GM12878 (cell line): ENCODE results near the gene PTPRM. TPM values are rescaled to one million over a fixed set of nuclear protein-coding genes. Genes with fewer than 3 reads are reported as not detected.

Experiments used
- ATAC-seq: fragments of 200-7000 bp; cut with Tn5 transposase; 3 replicates; pipeline ENCODE4 v1.9.1; 2020; ENCODE audit warnings: mild to moderate bottlenecking, moderate library complexity
- BruUV-seq: library from RNA; stranded (reverse); fragments of 400-500 nt; replicated peaks from 2 replicates; lab custom pipeline; 2021; lab: Mats Ljungman, UMichigan
- CTCF ChIA-PET: fragments of 300-600 bp; sonication (Branson Sonifier 250); formaldehyde crosslinking; extraction: SDS; loops from one replicate; lab custom pipeline; 2021; ENCODE audit warnings: inconsistent platforms; lab: Yijun Ruan, JAX
- POLR2A ChIA-PET: fragments of 350-600 bp; formaldehyde crosslinking; extraction: SDS; loops from one replicate; lab custom pipeline; 2021; ENCODE audit warnings: inconsistent platforms; lab: Charles Lee
- RAD21 ChIA-PET: fragments of 300-600 bp; sonication (Branson Sonifier 250); formaldehyde crosslinking; loops from one replicate; lab custom pipeline; 2023; ENCODE audit warnings: antibody characterized with exemption; ENCODE audit not compliant: unreplicated experiment; lab: Charles Lee
- SMC1A ChIA-PET: fragments of 300-600 bp; sonication (Branson Sonifier 250); formaldehyde crosslinking; loops from one replicate; lab custom pipeline; 2023; ENCODE audit not compliant: unreplicated experiment, uncharacterized antibody; lab: Charles Lee
- DNase-seq: peaks from one replicate; pipeline ENCODE4 v3.0.0-alpha.2; 2011; ENCODE audit warnings: low read depth, low spot score
- FAIRE-seq: peaks from 3 replicates; lab custom pipeline; 2011; peaks lifted over from hg19 to GRCh38; lab: Jason Lieb, UNC
- H2AFZ ChIP-seq: 2 replicates; pipeline ENCODE4 v1.6.0; 2011; ENCODE audit warnings: low read depth, low read length, control low read depth; ENCODE audit not compliant: control insufficient read depth
- H3K27ac ChIP-seq: 2 replicates; pipeline ENCODE4 v1.5.1; 2011; ENCODE audit warnings: control low read depth; ENCODE audit not compliant: control insufficient read depth, insufficient read depth
- H3K27me3 ChIP-seq, 2 experiments: replicated peaks in 1 of 2; 2 replicates each; pipeline versions ENCODE4 v1.6.0 to v1.6.1; 2011; ENCODE audit warnings: low read length in 1 of 2; ENCODE audit not compliant: control insufficient read depth in 2 of 2, insufficient read depth in 2 of 2
- H3K36me3 ChIP-seq, 2 experiments: 2 replicates each; pipeline ENCODE4 v1.5.1; 2011; ENCODE audit warnings: low read length in 1 of 2; ENCODE audit not compliant: control insufficient read depth in 2 of 2, insufficient read depth in 2 of 2
- H3K4me1 ChIP-seq: 2 replicates; pipeline ENCODE4 v1.6.1; 2011; ENCODE audit warnings: mild to moderate bottlenecking, low read length, moderate library complexity, mixed read lengths; ENCODE audit not compliant: control insufficient read depth, insufficient read depth
- H3K4me2 ChIP-seq: 2 replicates; pipeline ENCODE4 v1.6.0; 2011; ENCODE audit warnings: control low read depth; ENCODE audit not compliant: control insufficient read depth, insufficient read depth
- H3K4me3 ChIP-seq: fragments of 200-600 bp; sonication (generic); 2 replicates; pipeline ENCODE4 v1.5.1; 2016
- H3K79me2 ChIP-seq: 2 replicates; pipeline ENCODE4 v1.6.0; 2011; ENCODE audit warnings: low read length; ENCODE audit not compliant: control insufficient read depth, insufficient read depth
- H3K9ac ChIP-seq: 2 replicates; pipeline ENCODE4 v1.8.0; 2011; ENCODE audit warnings: low read length, control low read depth, mixed read lengths; ENCODE audit not compliant: control insufficient read depth, insufficient read depth
- H3K9me3 ChIP-seq: replicated peaks from 3 replicates; pipeline ENCODE4 v1.5.1; 2011; ENCODE audit warnings: mild to moderate bottlenecking, low read length; ENCODE audit not compliant: control insufficient read depth, insufficient read depth
- H4K20me1 ChIP-seq: 2 replicates; pipeline ENCODE4 v1.6.0; 2011; ENCODE audit not compliant: control insufficient read depth, insufficient read depth
- BACH1 ChIP-seq: fragments of 450-650 bp; IDR thresholded peaks from 2 replicates; pipeline ENCODE4 v1.6.1; 2017; ENCODE audit warnings: mild to moderate bottlenecking, borderline replicate concordance
- EZH2 ChIP-seq: IDR thresholded peaks from 2 replicates; pipeline ENCODE4 v1.6.1; 2012; ENCODE audit warnings: low read depth, mild to moderate bottlenecking, control low read depth, inconsistent platforms, low read length, borderline replicate concordance; ENCODE audit not compliant: control insufficient read depth
- IKZF2 ChIP-seq, 2 experiments: fragments of 450-650 bp; IDR thresholded peaks; 2 replicates each; pipeline ENCODE4 v1.6.1; 2017; ENCODE audit warnings: mild to moderate bottlenecking in 2 of 2, moderate library complexity in 2 of 2
- MLLT1 ChIP-seq: fragments of 450-650 bp; IDR thresholded peaks from 2 replicates; pipeline ENCODE4 v1.6.1; 2016; ENCODE audit warnings: mild to moderate bottlenecking
- NFIC ChIP-seq: IDR thresholded peaks from 2 replicates; pipeline ENCODE4 v1.6.1; 2012; ENCODE audit warnings: low read depth, mild to moderate bottlenecking, inconsistent platforms, low read length, moderate library complexity
- REST ChIP-seq: IDR thresholded peaks from 2 replicates; pipeline ENCODE4 v1.6.1; 2012; ENCODE audit warnings: mild to moderate bottlenecking, low read depth, low read length
- RUNX3 ChIP-seq: IDR thresholded peaks from 2 replicates; pipeline ENCODE4 v1.6.1; 2012; ENCODE audit warnings: low read length, inconsistent platforms
- SREBF2 ChIP-seq: IDR thresholded peaks from 2 replicates; pipeline ENCODE4 v1.6.1; 2012; ENCODE audit warnings: mild to moderate bottlenecking, low read length
- YBX1 ChIP-seq: fragments of 450-650 bp; IDR thresholded peaks from 2 replicates; pipeline ENCODE4 v1.6.1; 2016; ENCODE audit warnings: antibody characterized with exemption
- WGBS: methylation state at CpG from one replicate; pipeline ENCODE4 v1.1.6; 2016; ENCODE audit warnings: low lambda C conversion rate; ENCODE audit not compliant: insufficient replicate concordance, insufficient coverage; ENCODE audit errors: missing lambda C conversion rate; 5-methylcytosine and 5-hydroxymethylcytosine counted together
- in situ Hi-C: fragments of 300-500 bp; cut with MboI; formaldehyde crosslinking; loops from 9 replicates; pipeline ENCODE4 v1.14.3; 2018; ENCODE audit warnings: mixed read lengths
- intact Hi-C: fragments of 100-400 bp; cut with micrococcal nuclease; formaldehyde crosslinking; loops from one replicate; pipeline ENCODE4 v1.14.2; 2022; ENCODE audit not compliant: unreplicated experiment
- polyA plus RNA-seq, 11 experiments: library from polyadenylated mRNA; depleted of rRNA in 4 of 11; unstranded in 6 of 11; stranded (reverse) in 5 of 11; fragments of >200 nt; fragmentation: Nextera tagmentation in 4 of 11; fragmentation: Illumina TruSeq in 1 of 11; extraction: Ambion mirVana in 4 of 11; extraction: Trizol in 1 of 11; gene quantifications; 1 replicate in 1 of 11; 2 replicates in 10 of 11; pipeline versions ENCODE4 v1.2.1 to v1.2.3, GENCODE V29; 2011 to 2016; ENCODE audit warnings: inconsistent platforms in 2 of 11, missing spikeins in 2 of 11, low read depth in 1 of 11
- total RNA-seq, 4 experiments: library from RNA; depleted of rRNA in 3 of 4; stranded (reverse); fragments of >200 nt in 3 of 4; fragmentation: Illumina TruSeq in 1 of 4; extraction: Trizol in 1 of 4; gene quantifications; 2 replicates each; pipeline versions ENCODE4 v1.2.1 to v1.2.3, GENCODE V29; 2013 to 2021
- TF ChIP-seq, protein P1 (sequence below): fragments of 450-650 bp; IDR thresholded peaks from 2 replicates; pipeline ENCODE4 v1.6.1; 2016; ENCODE audit warnings: mild to moderate bottlenecking
- TF ChIP-seq, protein P2 (sequence below): fragments of 450-650 bp; formaldehyde crosslinking; IDR thresholded peaks from 2 replicates; pipeline ENCODE4 v1.5.0; 2022; ENCODE audit warnings: mild to moderate bottlenecking, missing genetic modification characterization

Gene PTPRM
- total and polyA plus RNA-seq, 10 of the 15 experiments (the other 5 are each of a cell fraction or from before 2014, with no cell fraction given), result 0.07 to 22.6 (median 0.60) TPM

DNA sequence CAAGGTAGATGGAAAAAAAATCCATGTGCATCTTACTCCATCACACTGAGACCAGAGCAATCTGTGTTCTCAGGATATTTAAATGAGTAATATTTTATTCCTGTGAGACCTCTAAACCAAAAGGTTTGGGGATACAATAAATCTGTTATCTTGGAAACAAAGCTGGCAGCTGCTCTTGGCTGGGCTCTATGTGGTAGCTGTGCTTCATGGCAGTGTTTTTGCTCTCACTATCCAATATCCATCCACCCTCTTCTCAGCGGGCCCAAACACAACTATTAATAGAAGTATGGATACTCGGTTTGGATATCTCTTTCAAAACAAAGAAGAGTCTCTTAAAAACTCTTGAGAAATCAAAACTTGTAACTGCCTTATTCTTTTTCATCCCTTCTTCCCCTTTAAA is 797.3 kb downstream of the PTPRM start (continued):
- TF ChIP-seq REST (no peak), IKZF2 (IDR thresholded peaks at IDR 0.05) (no peak), NFIC (no peak)
- TF ChIP-seq, all 136 proteins: peak for 0

GRCh38 chr18:8365006-8365405 is 797.9 kb downstream of the PTPRM start:
- CTCF ChIA-PET, result interaction anchor here (0.5 to 1.1 kb wide), 2 partner anchors 17 to 24 kb away, joined by 3 read pairs; no protein-coding TSS in a partner anchor
- FAIRE-seq (no peak), ATAC-seq (no peak), DNase-seq (no peak)
- Histone ChIP-seq H3K4me3 (no peak overlapping the region), H3K79me2 (no peaks in the 10 kb centered on the region), H3K36me3 (no peaks in the 10 kb centered on the region), H3K4me1 (no peaks in the 10 kb centered on the region), H3K27me3 (peaks cover 0 to 4% of the 10 kb centered on the region in 2 experiments), H3K9ac (no peak overlapping the region), H2AFZ (no peak overlapping the region), H4K20me1 (no peaks in the 10 kb centered on the region), H3K4me2 (no peak overlapping the region), H3K9me3 (no peaks in the 10 kb centered on the region), H3K27ac (no peak overlapping the region)
- SMC1A ChIA-PET, result no interaction called here
- RAD21 ChIA-PET, result no interaction called here
- in situ Hi-C loops (no loop called here), intact Hi-C loops (no loop called here)
- POLR2A ChIA-PET, result interaction anchor here (0.5 kb wide), 1 partner anchor 73 kb away, joined by 3 read pairs; no protein-coding TSS in a partner anchor
- no TSS peak for BruUV-seq
- 13% methylated on average over 5 of the region's 5 CpGs for WGBS
- TF ChIP-seq YBX1, result no peak
- no peak for TF ChIP-seq SREBF2
- no peak for TF ChIP-seq NFIC
- no peak for TF ChIP-seq RUNX3
- TF ChIP-seq EZH2, result no peak
- no peak for TF ChIP-seq MLLT1
- TF ChIP-seq, protein P1, sequence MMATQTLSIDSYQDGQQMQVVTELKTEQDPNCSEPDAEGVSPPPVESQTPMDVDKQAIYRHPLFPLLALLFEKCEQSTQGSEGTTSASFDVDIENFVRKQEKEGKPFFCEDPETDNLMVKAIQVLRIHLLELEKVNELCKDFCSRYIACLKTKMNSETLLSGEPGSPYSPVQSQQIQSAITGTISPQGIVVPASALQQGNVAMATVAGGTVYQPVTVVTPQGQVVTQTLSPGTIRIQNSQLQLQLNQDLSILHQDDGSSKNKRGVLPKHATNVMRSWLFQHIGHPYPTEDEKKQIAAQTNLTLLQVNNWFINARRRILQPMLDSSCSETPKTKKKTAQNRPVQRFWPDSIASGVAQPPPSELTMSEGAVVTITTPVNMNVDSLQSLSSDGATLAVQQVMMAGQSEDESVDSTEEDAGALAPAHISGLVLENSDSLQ, result no peak
- no peak for TF ChIP-seq BACH1
- TF ChIP-seq, protein P2, sequence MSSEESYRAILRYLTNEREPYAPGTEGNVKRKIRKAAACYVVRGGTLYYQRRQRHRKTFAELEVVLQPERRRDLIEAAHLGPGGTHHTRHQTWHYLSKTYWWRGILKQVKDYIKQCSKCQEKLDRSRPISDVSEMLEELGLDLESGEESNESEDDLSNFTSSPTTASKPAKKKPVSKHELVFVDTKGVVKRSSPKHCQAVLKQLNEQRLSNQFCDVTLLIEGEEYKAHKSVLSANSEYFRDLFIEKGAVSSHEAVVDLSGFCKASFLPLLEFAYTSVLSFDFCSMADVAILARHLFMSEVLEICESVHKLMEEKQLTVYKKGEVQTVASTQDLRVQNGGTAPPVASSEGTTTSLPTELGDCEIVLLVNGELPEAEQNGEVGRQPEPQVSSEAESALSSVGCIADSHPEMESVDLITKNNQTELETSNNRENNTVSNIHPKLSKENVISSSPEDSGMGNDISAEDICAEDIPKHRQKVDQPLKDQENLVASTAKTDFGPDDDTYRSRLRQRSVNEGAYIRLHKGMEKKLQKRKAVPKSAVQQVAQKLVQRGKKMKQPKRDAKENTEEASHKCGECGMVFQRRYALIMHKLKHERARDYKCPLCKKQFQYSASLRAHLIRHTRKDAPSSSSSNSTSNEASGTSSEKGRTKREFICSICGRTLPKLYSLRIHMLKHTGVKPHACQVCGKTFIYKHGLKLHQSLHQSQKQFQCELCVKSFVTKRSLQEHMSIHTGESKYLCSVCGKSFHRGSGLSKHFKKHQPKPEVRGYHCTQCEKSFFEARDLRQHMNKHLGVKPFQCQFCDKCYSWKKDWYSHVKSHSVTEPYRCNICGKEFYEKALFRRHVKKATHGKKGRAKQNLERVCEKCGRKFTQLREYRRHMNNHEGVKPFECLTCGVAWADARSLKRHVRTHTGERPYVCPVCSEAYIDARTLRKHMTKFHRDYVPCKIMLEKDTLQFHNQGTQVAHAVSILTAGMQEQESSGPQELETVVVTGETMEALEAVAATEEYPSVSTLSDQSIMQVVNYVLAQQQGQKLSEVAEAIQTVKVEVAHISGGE (CRISPR knock-in tag), result no peak
